Left ventricle myocardium inferior (tissue), 1 donor: Measurements from ENCODE around the gene NOTCH4. TPM values are rescaled to one million over a fixed set of nuclear protein-coding genes. Genes with fewer than 3 reads are reported as not detected.
"Not testable (repeated sequence)": the region's sequence is repeated elsewhere in the genome, so short reads cannot be mapped to it uniquely, and the experiment has no call there.

Experiments
- DNase-seq: peaks from one replicate; pipeline ENCODE4 v3.0.0-alpha.2; 2020
- H3K27ac ChIP-seq: fragments of 200-600 bp; replicated peaks from 2 replicates; pipeline ENCODE4 v1.8.0; 2021
- H3K27me3 ChIP-seq: fragments of 200-600 bp; 2 replicates; pipeline ENCODE4 v1.8.0; 2021; ENCODE audit warnings: low read depth
- H3K36me3 ChIP-seq: fragments of 200-600 bp; 2 replicates; pipeline ENCODE4 v1.8.0; 2021
- H3K4me1 ChIP-seq: fragments of 200-600 bp; 2 replicates; pipeline ENCODE4 v1.8.0; 2021
- H3K4me3 ChIP-seq: fragments of 200-600 bp; 2 replicates; pipeline ENCODE4 v1.8.0; 2021; ENCODE audit warnings: mild to moderate bottlenecking, moderate library complexity
- H3K9me3 ChIP-seq: fragments of 200-600 bp; replicated peaks from 2 replicates; pipeline ENCODE4 v1.8.0; 2021
- CTCF ChIP-seq: fragments of 200-600 bp; IDR thresholded peaks from 2 replicates; pipeline ENCODE4 v1.8.0; 2021; ENCODE audit warnings: antibody characterized with exemption, mild to moderate bottlenecking, borderline replicate concordance
- intact Hi-C: fragments of 100-400 bp; cut with micrococcal nuclease; formaldehyde crosslinking; loops from one replicate; pipeline ENCODE4 v1.11.0; 2022
- total RNA-seq: library from RNA; stranded (reverse); fragmentation: NEBNext Ultra II Directional; extraction: Animal tissue kit (Norgen Biotek cat#: 25700); gene quantifications from one replicate; pipeline ENCODE4 v1.2.1, GENCODE V29; 2021
- donor health status: DM: no; HTN: yes; CAD: no; lungs with severe emphysema.

Gene NOTCH4
- total RNA-seq, 1 donor from 2014 or later: 23.0 TPM

GRCh38 chr6:32216285-32216684 lies 7.6 kb downstream of the NOTCH4 start:
- H3K4me1 ChIP-seq: no peaks in the 10 kb centered on the region
- no peak overlapping the region for H3K4me3 ChIP-seq
- H3K36me3 ChIP-seq: peaks cover 44% of the 10 kb centered on the region
- intact Hi-C loops: no loop called here
- DNase-seq: no peak
- H3K27ac ChIP-seq: no peak overlapping the region
- peaks cover 12% of the 10 kb centered on the region for H3K27me3 ChIP-seq
- H3K9me3 ChIP-seq: no peaks in the 10 kb centered on the region
- TF ChIP-seq CTCF: no peak

- H3K27ac ChIP-seq: no peak overlapping the region
- H3K36me3 ChIP-seq: peaks cover 39% of the 10 kb centered on the region
These were observed 8.2 kb downstream of the NOTCH4 start for GRCh38 chr6:32215617-32216016.

GRCh38 chr6:32214126-32214525 lies 9.7 kb downstream of the NOTCH4 start:
- DNase-seq: no peak
- Histone ChIP-seq H3K4me1 (no peaks in the 10 kb centered on the region), H3K36me3 (peaks cover 33% of the 10 kb centered on the region), H3K9me3 (no peaks in the 10 kb centered on the region), H3K4me3 (no peak overlapping the region), H3K27me3 (no peaks in the 10 kb centered on the region), H3K27ac (no peak overlapping the region)
- intact Hi-C loops: no loop called here
- TF ChIP-seq CTCF: no peak

More at GRCh38 chr6:32215617-32216016, 8.2 kb downstream of the NOTCH4 start:
- intact Hi-C loops: no loop called here
- DNase-seq: no peak
- Histone ChIP-seq H3K27me3 (peaks cover 7% of the 10 kb centered on the region), H3K4me1 (no peaks in the 10 kb centered on the region), H3K4me3 (no peak overlapping the region), H3K9me3 (no peaks in the 10 kb centered on the region)
- no peak for TF ChIP-seq CTCF

GRCh38 chr6:32213649-32214048 lies 10.2 kb downstream of the NOTCH4 start:
- H3K4me1 ChIP-seq: no peaks in the 10 kb centered on the region
- H3K36me3 ChIP-seq: peaks cover 35% of the 10 kb centered on the region
- H3K4me3 ChIP-seq: no peak overlapping the region
- H3K27me3 ChIP-seq: no peaks in the 10 kb centered on the region
- H3K27ac ChIP-seq: no peak overlapping the region
- intact Hi-C loops: no loop called here
- H3K9me3 ChIP-seq: no peaks in the 10 kb centered on the region
- no peak for DNase-seq
- TF ChIP-seq CTCF: no peak

- intact Hi-C loops: no loop called here
- Histone ChIP-seq H3K4me3 (no peak overlapping the region), H3K9me3 (no peaks in the 10 kb centered on the region), H3K27me3 (no peaks in the 10 kb centered on the region), H3K4me1 (no peaks in the 10 kb centered on the region), H3K36me3 (peaks cover 28% of the 10 kb centered on the region), H3K27ac (no peak overlapping the region)
- no peak for DNase-seq
- TF ChIP-seq CTCF: no peak
These were observed 11.6 kb downstream of the NOTCH4 start for GRCh38 chr6:32212076-32212760.

GRCh38 chr6:32211432-32211831 lies 12.4 kb downstream of the NOTCH4 start:
- DNase-seq, intact Hi-C loops, H3K4me3 ChIP-seq, H3K27me3 ChIP-seq, H3K9me3 ChIP-seq, H3K27ac ChIP-seq, H3K4me1 ChIP-seq: not testable (repeated sequence)
- H3K36me3 ChIP-seq: peaks cover 21% of the 10 kb centered on the region
